Esophagus muscularis mucosa (tissue), 4 donors: ENCODE measurements around the gene NAA11.

Experiments used
- CTCF ChIP-seq, 3 experiments: fragments of 200-600 bp in 2 of 3; fragments of 450-650 bp in 1 of 3; sonication (generic) in 2 of 3; IDR thresholded peaks; one replicate each; pipeline ENCODE4 v1.5.1; 2017 to 2019; ENCODE audit warnings: antibody characterized with exemption in 3 of 3, mild to moderate bottlenecking in 2 of 3, moderate library complexity in 1 of 3
- EP300 ChIP-seq: sonication (generic); formaldehyde crosslinking; IDR thresholded peaks from one replicate; pipeline ENCODE4 v1.6.1; 2017; ENCODE audit warnings: antibody characterized with exemption
- POLR2A ChIP-seq: fragments of 450-650 bp; IDR thresholded peaks from one replicate; pipeline ENCODE4 v1.6.1; 2017; ENCODE audit warnings: antibody characterized with exemption, moderate library complexity, mild to moderate bottlenecking, low read depth
- POLR2AphosphoS5 ChIP-seq, 2 donors: sonication (generic); formaldehyde crosslinking; IDR thresholded peaks; one replicate each; pipeline ENCODE4 v1.6.1; 2017; ENCODE audit warnings: antibody characterized with exemption in 2 of 2

- no peak for TF ChIP-seq POLR2AphosphoS5 (IDR thresholded peaks at IDR 0.05)
- TF ChIP-seq CTCF (IDR thresholded peaks at IDR 0.05) = no peak
- TF ChIP-seq POLR2A = no peak
- TF ChIP-seq EP300 = no peak
These were observed 51.9 kb downstream of the NAA11 start for GRCh38 chr4:79273915-79274314.
